Measurements from ENCODE around the gene MIS18BP1.

GRCh38 chr14:45247427-45247826 is 5.6 kb downstream of the MIS18BP1 start:
- TF ChIP-seq POLR2A (IDR thresholded peaks at IDR 0.05) (no peak), CTCF (IDR thresholded peaks at IDR 0.05 in 4 of 5, conservative IDR thresholded peaks at IDR 0.05 in 1 of 5) (no peak)

All from gastrocnemius medialis (tissue), 4 donors.